Erythroblast (primary cell): Measurements from ENCODE around the gene WFDC6.

ENCODE experiments used
- GATA1 ChIP-seq: IDR thresholded peaks from 2 replicates; pipeline ENCODE4 v1.6.1; 2011; ENCODE audit warnings: low read depth, mild to moderate bottlenecking, control low read depth, low read length, moderate library complexity
- POLR2A ChIP-seq: IDR thresholded peaks from 2 replicates; pipeline ENCODE4 v1.6.1; 2011; ENCODE audit warnings: mild to moderate bottlenecking, low read length

- no peak for TF ChIP-seq POLR2A
- TF ChIP-seq GATA1: no peak
Measured at GRCh38 chr20:45502561-45502960, 36.7 kb downstream of the WFDC6 start.
